Activated naive CD8-positive, alpha-beta T cell treated with anti-CD3 and anti-CD28 coated beads, Interleukin-2, amount 10 ng/mL, durations not matched to agents 7 days and 5 days (primary cell): Measurements from ENCODE around the gene NUP210L. TPM values are rescaled to one million over a fixed set of nuclear protein-coding genes. Genes with fewer than 3 reads are reported as not detected.
"Not testable (repeated sequence)": the region's sequence is repeated elsewhere in the genome, so short reads cannot be mapped to it uniquely, and the experiment has no call there.

ENCODE experiments used
- ATAC-seq: fragments of 150-1000 bp; cut with Tn5 transposase; one replicate; pipeline ENCODE4 v1.10.0; 2021; ENCODE audit warnings: low read depth, moderate library complexity
- POLR2A ChIA-PET: fragments of 350-600 bp; sonication (Branson Sonifier 250); formaldehyde crosslinking; loops from one replicate; lab custom pipeline; 2021; ENCODE audit warnings: antibody characterized with exemption; lab: Charles Lee
- DNase-seq: peaks from one replicate; pipeline ENCODE4 v3.0.0; 2021
- H3K27ac Mint-ChIP-seq: one replicate; pipeline ENCODE4 v1.8.0; 2022; ENCODE audit warnings: mild to moderate bottlenecking, mixed read lengths
- H3K27me3 Mint-ChIP-seq: one replicate; pipeline ENCODE4 v1.8.0; 2022; ENCODE audit warnings: mild to moderate bottlenecking, moderate library complexity, mixed read lengths
- H3K36me3 Mint-ChIP-seq: one replicate; pipeline ENCODE4 v1.8.0; 2021; ENCODE audit warnings: mild to moderate bottlenecking, mixed read lengths
- H3K4me1 Mint-ChIP-seq: one replicate; pipeline ENCODE4 v1.8.0; 2021; ENCODE audit warnings: mixed read lengths
- H3K4me3 Mint-ChIP-seq: one replicate; pipeline ENCODE4 v1.8.0; 2022; ENCODE audit warnings: mild to moderate bottlenecking, moderate library complexity, mixed read lengths
- H3K9me3 Mint-ChIP-seq: one replicate; pipeline ENCODE4 v1.8.0; 2021; ENCODE audit warnings: mixed read lengths
- total RNA-seq, 2 experiments: library from RNA; stranded (reverse); gene quantifications; one replicate each; pipeline ENCODE4 v1.2.3, GENCODE V29; 2021

The NUP210L gene
- total RNA-seq, 2 experiments from 2014 or later = 0.11 to 0.17 TPM

- Mint-ChIP-seq H3K36me3 (peaks cover 34% of the 10 kb centered on the region), H3K27me3 (no peaks in the 10 kb centered on the region), H3K9me3 (no peaks in the 10 kb centered on the region), H3K4me3 (peak overlapping the region; percentile 93), H3K4me1 (peaks cover 30% of the 10 kb centered on the region), H3K27ac (peak overlapping the region; percentile 98)
- POLR2A ChIA-PET = interaction anchor here (0.8 to 3.5 kb wide), 13 partner anchors 15 to 358 kb away, joined by 3 to 29 read pairs (median 9); partner anchors contain the start of genes CHTOP, CREB3L4, DENND4B and INTS3
- ATAC-seq (no peak), DNase-seq (no peak)
Measured at GRCh38 chr1:153991806-153992205, 163.1 kb downstream of the NUP210L start.

DNA sequence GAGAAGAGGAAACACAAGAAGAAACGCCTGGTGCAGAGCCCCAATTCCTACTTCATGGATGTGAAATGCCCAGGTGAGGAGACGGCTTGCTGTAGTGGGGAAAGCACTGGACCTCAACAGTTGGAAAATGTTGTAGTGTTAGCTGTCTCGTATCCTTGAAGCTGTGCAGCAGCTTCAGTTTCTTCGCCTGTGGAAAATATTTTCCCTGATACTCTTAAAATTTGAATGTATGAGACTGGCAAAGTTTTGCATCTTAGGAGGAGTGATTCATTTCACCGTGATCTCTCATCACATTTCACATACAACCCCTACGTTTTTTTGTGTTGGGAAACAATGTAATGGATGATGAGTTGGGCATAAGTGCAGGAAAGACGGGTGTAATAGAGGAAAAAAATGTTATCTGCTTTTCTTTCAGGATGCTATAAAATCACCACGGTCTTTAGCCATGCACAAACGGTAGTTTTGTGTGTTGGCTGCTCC, 163.7 kb downstream of the NUP210L start:
- POLR2A ChIA-PET = interaction anchor here (0.7 to 3.5 kb wide), 26 partner anchors 9 to 447 kb away, joined by 3 to 29 read pairs (median 6); partner anchors contain the start of genes CHTOP, CREB3L4, DENND4B and HAX1
- Mint-ChIP-seq H3K4me3 (peak overlapping the region; percentile 93), H3K27ac (peak overlapping the region; percentile 98), H3K27me3 (no peaks in the 10 kb centered on the region), H3K36me3 (peaks cover 33% of the 10 kb centered on the region), H3K9me3 (no peaks in the 10 kb centered on the region), H3K4me1 (peaks cover 35% of the 10 kb centered on the region)
- DNase-seq (no peak), ATAC-seq (no peak)

- peaks cover 27% of the 10 kb centered on the region for H3K36me3 Mint-ChIP-seq
- DNase-seq = peak; percentile 84
- peak within 1 kb of the TSS; percentile 93 for H3K4me3 Mint-ChIP-seq
- H3K4me1 Mint-ChIP-seq = peaks cover 39% of the 10 kb centered on the region
- no peaks in the 10 kb centered on the region for H3K27me3 Mint-ChIP-seq
- H3K27ac Mint-ChIP-seq = peak within 1 kb of the TSS; percentile 98
- no peaks in the 10 kb centered on the region for H3K9me3 Mint-ChIP-seq
- POLR2A ChIA-PET = interaction anchor here (0.5 to 3.5 kb wide), 44 partner anchors 9 to 479 kb away, joined by 3 to 29 read pairs (median 5); partner anchors contain the start of genes CHTOP, CREB3L4, DENND4B and GATAD2B
- peak; percentile 83 for ATAC-seq
Measured at GRCh38 chr1:153990468-153991150, 164.3 kb downstream of the NUP210L start, which contains the start of gene RPS27. TSS of gene RPS27 (plus strand) at chr1:153990762. CDS start at chr1:153990797, 35 bp downstream.

GRCh38 chr1:153987621-153988020, 167.3 kb downstream of the NUP210L start:
- Mint-ChIP-seq H3K4me3 (peak overlapping the region; percentile 82), H3K27ac (peak overlapping the region; percentile 90), H3K27me3 (no peaks in the 10 kb centered on the region), H3K36me3 (peaks cover 14% of the 10 kb centered on the region), H3K9me3 (no peaks in the 10 kb centered on the region), H3K4me1 (peaks cover 46% of the 10 kb centered on the region)
- DNase-seq (no peak), ATAC-seq (no peak)
- POLR2A ChIA-PET = interaction anchor here (0.5 to 3.1 kb wide), 12 partner anchors 10 to 490 kb away, joined by 3 to 25 read pairs (median 7); partner anchors contain the start of genes CREB3L4, DENND4B, GATAD2B and ILF2

DNA sequence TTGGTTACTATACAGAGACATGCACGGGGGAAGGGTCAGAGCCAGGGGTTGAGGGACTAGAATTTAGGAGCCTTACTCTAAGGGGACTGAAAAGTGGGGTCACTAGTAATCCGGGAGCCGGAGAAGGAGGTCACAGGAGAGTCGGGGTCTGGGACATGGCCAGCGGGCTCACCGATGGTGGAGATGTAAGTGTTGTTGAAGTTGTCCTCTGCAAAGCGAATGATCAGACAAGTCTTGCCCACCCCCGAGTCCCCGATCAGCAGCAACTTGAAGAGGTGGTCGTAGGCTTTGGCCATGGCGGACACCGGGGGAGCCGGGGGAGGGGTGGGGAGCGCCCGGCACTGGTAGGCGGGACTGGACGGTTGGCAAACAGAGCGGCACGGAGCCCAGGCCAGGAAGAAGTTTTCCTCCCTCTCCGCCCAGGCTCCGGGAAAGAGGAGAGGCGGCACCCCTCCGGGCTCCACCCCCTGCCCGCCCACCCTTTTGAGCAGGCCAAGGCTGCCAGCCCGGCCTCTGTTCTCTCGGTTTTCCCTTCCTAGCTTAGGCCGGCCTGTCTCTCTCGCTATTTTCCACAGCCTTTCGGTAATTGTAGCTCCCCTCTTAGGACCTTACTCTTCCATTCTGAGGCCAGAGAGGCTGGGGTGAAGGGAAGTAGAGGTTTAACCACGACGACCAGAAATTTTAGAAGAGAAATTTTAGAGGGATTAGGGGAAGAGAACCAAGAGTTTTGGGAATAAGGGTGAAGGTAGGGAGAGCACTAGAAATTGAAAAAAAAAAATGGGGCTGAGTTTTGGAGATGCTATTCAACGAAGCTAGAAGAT, 168.7 kb downstream of the NUP210L start, which contains the start of gene RAB13:
Gene RAB13 (minus strand): TSS at position 399 of the 821 bp plus-strand sequence. CDS start 103 bp downstream, at position 296.
- Mint-ChIP-seq H3K4me1 (peaks cover 37% of the 10 kb centered on the region), H3K27me3 (no peaks in the 10 kb centered on the region), H3K36me3 (peaks cover under 1% of the 10 kb centered on the region), H3K4me3 (peak within 1 kb of the TSS; percentile 82), H3K9me3 (no peaks in the 10 kb centered on the region), H3K27ac (peak within 1 kb of the TSS; percentile 90)
- POLR2A ChIA-PET = interaction anchor here (0.6 to 3.1 kb wide), 17 partner anchors 9 to 441 kb away, joined by 3 to 25 read pairs (median 4); partner anchors contain the start of genes CHTOP, CREB3L4, DENND4B and GATAD2B
- ATAC-seq (no peak), DNase-seq (peak; percentile 47)

- Mint-ChIP-seq H3K9me3 (no peaks in the 10 kb centered on the region), H3K4me1 (peaks cover 37% of the 10 kb centered on the region), H3K27me3 (no peaks in the 10 kb centered on the region), H3K36me3 (no peaks in the 10 kb centered on the region), H3K27ac (peak overlapping the region; percentile 69), H3K4me3 (peak overlapping the region; percentile 82)
- POLR2A ChIA-PET = interaction anchor here (0.6 to 3.1 kb wide), 8 partner anchors 8 to 352 kb away, joined by 3 to 25 read pairs (median 4); partner anchors contain the start of genes CHTOP, CREB3L4, GATAD2B and JTB
- DNase-seq (no peak), ATAC-seq (no peak)
Measured at GRCh38 chr1:153985341-153985912, 169.4 kb downstream of the NUP210L start.

DNA sequence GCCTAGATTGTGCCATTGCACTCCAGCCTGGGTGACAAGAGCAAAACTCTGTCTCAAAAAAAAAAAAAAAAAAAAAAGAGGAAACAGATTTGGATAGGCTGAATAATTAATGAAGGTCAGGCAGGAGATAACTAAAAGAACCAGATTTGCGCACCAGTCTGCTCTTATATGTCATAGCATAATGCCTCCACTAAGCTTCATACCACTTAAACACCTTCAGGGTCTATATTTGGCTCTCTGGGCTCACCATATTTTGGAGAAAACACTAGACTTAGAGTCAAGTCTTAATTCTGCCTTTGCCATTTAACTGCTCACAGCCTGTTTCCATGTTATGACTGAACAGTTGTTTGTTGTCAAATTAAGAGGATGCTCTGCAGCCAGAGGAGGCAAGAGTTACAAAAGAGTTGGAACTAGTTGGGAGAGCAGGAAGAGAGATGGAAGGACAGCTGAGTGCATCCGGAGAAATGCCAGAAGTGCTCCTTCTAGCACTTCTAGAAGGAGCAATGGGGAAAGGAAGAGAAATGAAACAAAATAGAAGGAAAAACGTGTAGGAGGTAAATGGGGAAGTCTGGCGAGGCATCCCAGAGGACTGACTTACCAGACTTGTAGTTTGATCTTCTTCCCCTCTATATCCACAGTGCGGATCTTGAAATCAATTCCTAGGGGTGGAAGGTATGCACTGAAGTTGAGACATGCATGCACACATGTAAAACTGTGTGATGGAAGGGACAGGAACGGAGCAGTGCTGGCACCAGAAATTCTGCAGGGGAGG, 170.6 kb downstream of the NUP210L start:
- Mint-ChIP-seq H3K27me3 (no peaks in the 10 kb centered on the region), H3K4me3 (no peak overlapping the region), H3K27ac (no peak overlapping the region), H3K4me1 (peaks cover 33% of the 10 kb centered on the region), H3K36me3 (no peaks in the 10 kb centered on the region), H3K9me3 (no peaks in the 10 kb centered on the region)
- POLR2A ChIA-PET = interaction anchor here (0.7 to 3.1 kb wide), 2 partner anchors 17 to 117 kb away, joined by 3 to 25 read pairs; partner anchors contain the start of gene CREB3L4
- no peak for DNase-seq
- no peak for ATAC-seq

GRCh38 chr1:153981735-153982134, 173.1 kb downstream of the NUP210L start:
- peaks cover 37% of the 10 kb centered on the region for H3K4me1 Mint-ChIP-seq
- not testable (repeated sequence) for H3K27me3 Mint-ChIP-seq, DNase-seq, H3K4me3 Mint-ChIP-seq, H3K27ac Mint-ChIP-seq, ATAC-seq, H3K36me3 Mint-ChIP-seq, H3K9me3 Mint-ChIP-seq
- POLR2A ChIA-PET = interaction anchor here (0.8 kb wide), 1 partner anchor 9 kb away, joined by 5 read pairs; the partner anchor contains the start of gene RPS27

GRCh38 chr1:153979091-153979490, 175.8 kb downstream of the NUP210L start:
- Mint-ChIP-seq H3K36me3 (peaks cover 13% of the 10 kb centered on the region), H3K4me1 (peaks cover 40% of the 10 kb centered on the region)
- POLR2A ChIA-PET = interaction anchor here (1.6 to 5.2 kb wide), 4 partner anchors 11 to 34 kb away, joined by 5 to 100 read pairs (median 31); partner anchors contain the start of genes CREB3L4, CRTC2, DENND4B and RPS27
- ATAC-seq, H3K4me3 Mint-ChIP-seq, H3K27ac Mint-ChIP-seq, H3K9me3 Mint-ChIP-seq, H3K27me3 Mint-ChIP-seq, DNase-seq: not testable (repeated sequence)

DNA sequence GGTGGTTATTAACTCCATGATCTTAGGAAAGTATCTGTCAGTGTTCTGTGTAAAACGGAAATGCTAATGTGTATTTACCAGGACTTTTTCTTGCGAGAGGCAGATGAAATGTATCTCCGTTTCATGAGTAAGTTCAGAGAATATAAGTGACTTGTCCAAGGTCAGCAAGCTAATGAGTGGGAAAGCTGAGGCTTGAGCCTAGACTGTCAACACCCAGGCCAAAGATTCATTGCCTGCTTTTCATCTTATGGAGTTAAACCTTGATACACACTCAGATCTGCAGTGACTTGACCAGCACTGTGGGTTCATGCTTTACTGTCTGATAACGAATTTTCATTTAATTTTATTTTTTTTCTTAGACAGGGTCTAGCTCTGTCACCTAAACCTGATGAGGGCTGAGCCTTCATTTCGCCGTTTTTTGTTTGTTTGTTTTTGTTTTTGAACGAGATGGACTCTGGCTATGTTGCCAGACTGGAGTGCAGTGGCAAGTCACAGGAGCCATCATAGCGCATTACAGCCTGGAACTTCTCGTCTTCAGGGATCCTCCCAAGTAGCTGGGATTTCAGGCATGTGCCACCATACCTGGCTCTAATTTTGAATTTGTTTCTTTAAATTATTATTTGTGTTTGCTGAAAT, 176.5 kb downstream of the NUP210L start:
- peaks cover 41% of the 10 kb centered on the region for H3K4me1 Mint-ChIP-seq
- no peak for ATAC-seq
- DNase-seq = no peak
- H3K9me3 Mint-ChIP-seq = no peaks in the 10 kb centered on the region
- H3K36me3 Mint-ChIP-seq = peaks cover 19% of the 10 kb centered on the region
- H3K27me3 Mint-ChIP-seq = no peaks in the 10 kb centered on the region
- H3K4me3 Mint-ChIP-seq = peak overlapping the region; percentile 97
- H3K27ac Mint-ChIP-seq = peak overlapping the region; percentile 86
- POLR2A ChIA-PET = interaction anchor here (0.9 to 5.2 kb wide), 15 partner anchors 11 to 443 kb away, joined by 3 to 100 read pairs (median 8); partner anchors contain the start of genes CHTOP, CREB3L4, CRTC2 and DENND4B
